ENCODE results near the gene TUBB3.

DNA sequence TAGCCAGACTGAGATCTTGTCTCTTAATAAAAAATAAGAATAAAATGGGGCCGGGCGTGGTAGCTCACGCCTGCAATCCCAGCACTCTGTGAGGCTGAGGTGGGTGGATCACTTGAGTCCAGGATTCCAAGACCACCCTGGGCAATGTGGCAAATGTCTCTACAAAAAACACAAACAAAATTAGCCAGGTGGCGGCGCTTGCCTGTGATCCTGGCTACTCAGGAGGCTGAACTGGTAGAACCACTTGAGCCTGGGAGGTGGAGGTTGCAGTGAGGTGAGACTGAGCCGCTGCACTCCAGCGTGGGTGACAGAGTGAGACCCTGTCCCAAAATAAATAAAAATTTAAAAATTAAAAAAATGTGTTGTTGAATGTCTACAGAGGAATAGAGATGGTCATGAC, 22.5 kb downstream of the TUBB3 start:
- TF ChIP-seq, protein P1, sequence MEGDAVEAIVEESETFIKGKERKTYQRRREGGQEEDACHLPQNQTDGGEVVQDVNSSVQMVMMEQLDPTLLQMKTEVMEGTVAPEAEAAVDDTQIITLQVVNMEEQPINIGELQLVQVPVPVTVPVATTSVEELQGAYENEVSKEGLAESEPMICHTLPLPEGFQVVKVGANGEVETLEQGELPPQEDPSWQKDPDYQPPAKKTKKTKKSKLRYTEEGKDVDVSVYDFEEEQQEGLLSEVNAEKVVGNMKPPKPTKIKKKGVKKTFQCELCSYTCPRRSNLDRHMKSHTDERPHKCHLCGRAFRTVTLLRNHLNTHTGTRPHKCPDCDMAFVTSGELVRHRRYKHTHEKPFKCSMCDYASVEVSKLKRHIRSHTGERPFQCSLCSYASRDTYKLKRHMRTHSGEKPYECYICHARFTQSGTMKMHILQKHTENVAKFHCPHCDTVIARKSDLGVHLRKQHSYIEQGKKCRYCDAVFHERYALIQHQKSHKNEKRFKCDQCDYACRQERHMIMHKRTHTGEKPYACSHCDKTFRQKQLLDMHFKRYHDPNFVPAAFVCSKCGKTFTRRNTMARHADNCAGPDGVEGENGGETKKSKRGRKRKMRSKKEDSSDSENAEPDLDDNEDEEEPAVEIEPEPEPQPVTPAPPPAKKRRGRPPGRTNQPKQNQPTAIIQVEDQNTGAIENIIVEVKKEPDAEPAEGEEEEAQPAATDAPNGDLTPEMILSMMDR (conservative IDR thresholded peaks at IDR 0.05; ENCODE audit: low read depth, low read length): no peak
- TF ChIP-seq POLR2A (IDR thresholded peaks at IDR 0.05; ENCODE audit: low read depth, low read length): no peak

Measured in IMR-90 (cell line).